ENCODE measurements around the gene TRIM36.
A peak's percentile ranks its signal among the peaks of the same experiment; 100 is the strongest.

Gene TRIM36

DNA sequence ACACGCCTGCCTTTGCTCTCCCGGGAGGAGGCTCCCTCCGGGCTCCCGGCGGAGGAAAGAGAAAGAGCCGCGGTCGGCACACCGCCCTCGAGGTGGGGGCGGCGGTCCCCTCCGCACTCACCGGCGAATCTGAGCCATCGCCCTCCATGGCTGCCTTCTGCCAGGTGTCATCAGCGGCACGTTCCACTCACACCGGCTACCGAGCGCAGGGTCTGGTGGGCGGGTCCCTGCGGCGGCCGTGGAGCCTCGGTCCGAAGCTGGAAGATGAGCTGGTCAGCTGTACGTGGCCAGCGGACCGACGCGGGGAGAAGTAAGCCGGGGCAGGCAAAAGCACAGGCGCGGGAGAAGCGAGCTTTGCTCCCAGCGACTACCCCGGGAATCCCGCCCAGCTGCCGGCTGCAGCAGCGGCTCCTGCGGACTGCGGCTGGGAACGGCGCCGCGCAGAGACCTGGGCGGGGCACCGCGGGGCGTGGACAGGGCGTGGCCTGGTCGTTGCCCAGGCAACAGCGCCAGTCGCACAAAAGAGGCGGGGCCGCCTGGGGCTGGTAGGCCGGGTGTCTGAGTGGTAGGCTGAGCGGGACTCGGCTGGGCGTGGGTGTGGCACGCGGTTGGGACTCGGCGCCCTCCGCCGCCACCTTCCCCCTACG lies at the start of gene TRIM36:
Gene TRIM36 (minus strand): TSS at position 422 of the 647 bp plus-strand sequence. CDS start 274 bp downstream, at position 148.
- DNase-seq (ENCODE audit: low read depth in 2 of 2): peak; percentile 81 to 88

DNA sequence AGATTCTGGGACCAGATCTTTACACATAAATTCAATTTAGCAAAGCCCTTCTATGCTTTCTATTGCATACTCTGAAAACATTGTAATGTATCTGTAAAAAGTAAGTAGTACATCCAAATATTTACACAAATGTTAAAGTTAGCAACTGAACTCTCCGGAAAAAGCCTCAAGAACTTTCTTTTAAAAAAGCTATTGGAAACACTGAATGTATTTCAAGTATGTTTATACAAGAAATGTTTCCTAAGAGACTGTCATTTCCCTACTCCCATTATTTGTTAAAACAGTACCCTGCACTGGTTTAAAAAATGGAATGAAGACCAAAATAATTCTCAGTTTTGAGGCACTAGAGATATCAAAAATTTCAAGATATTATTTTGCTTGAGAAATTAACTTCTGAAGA lies 44.8 kb upstream of the TRIM36 start:
- no peak for DNase-seq (ENCODE audit: low read depth in 2 of 2)

DNA sequence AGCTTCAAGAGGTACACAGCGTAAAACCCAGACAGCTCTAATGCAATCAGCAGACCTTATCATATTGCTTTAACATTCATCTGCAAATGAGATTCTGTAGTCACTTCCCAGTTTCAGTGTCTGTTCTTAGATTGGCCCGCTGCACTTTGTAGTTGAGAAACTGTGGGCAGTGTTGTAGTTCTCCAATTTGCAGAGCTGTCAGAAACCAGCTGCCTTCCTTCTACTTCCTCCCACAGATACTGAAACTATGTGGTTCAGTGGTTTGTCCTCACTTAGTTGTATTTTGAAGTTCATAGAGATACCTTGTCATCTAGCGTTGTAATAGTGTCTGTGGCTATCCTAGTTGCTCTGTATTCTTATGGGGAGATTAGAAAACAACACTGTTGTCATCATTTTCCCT lies 39.6 kb upstream of the TRIM36 start:
- DNase-seq (ENCODE audit: low read depth in 2 of 2): peak; percentile 16 to 40

- no peak for DNase-seq (ENCODE audit: low read depth in 2 of 2)
These were observed 33.2 kb upstream of the TRIM36 start for GRCh38 chr5:115202952-115203351.

DNA sequence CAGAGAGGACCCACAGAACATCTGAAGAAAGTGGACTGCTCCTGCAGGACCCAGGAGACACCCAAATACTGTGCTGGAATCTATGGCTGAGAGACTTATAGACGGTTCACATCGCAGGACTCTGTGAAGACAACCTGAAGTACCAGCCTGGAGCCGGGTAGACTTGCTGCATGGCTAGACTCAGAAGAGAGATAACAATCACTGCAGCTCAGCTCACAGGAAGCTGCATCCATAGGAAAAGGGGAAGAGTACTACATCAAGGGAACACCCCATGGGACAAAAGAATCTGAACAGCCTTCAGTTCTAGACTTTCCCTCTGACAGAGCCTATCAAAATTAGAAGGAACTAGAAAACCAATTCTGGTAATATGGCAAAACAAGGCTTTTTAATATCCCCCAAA lies 26.5 kb upstream of the TRIM36 start:
- DNase-seq (ENCODE audit: low read depth in 2 of 2): no peak

- DNase-seq (ENCODE audit: low read depth in 2 of 2): no peak
These were observed 25.0 kb upstream of the TRIM36 start for GRCh38 chr5:115194676-115195075.

DNA sequence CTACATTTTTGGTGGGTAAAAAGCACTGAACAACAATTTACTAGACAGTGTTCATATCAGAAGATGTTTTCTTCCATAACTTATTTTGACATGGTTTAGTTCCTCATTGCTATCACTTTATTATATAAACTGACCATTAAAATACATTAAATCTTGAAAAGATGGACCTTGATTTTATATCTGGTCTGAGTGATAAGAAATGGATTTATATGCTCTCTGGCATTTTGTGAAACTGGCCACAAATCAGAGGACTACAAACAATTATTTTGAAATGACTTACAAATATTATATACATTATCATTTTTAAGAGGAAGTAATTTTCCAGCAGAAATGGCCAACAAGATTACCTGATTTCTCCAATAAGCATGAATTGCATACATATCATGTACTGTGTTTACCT lies 23.6 kb upstream of the TRIM36 start:
- DNase-seq (ENCODE audit: low read depth in 2 of 2): no peak

- no peak for DNase-seq (ENCODE audit: low read depth in 2 of 2)
These were observed 22.4 kb upstream of the TRIM36 start for GRCh38 chr5:115192098-115192497.

DNA sequence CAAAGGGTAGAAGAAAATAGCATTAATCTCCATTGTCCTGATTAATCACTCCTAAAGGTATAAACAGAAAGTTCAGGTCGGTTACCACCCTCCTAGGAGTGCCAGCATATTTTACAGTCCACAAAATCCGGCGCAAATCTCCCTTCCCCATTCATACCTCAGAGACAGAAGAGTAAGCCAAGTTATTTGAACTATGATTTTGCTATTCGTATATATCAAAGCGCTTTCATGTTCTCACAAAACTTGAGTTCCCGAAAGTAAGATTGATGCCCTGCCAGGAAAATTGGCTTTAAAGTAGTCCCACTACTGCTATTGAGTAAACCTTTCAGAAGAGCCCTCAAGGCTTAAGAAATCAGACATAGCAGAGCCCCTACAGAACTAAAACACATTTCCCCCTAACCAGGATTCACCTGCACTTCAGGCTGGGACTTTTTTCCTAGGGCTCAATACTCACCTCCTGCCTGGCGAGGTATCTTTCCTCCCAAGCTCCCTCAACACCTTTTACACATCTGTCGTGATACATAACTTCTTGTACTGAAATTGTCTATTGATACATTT lies 21.8 kb upstream of the TRIM36 start:
- DNase-seq (ENCODE audit: low read depth in 2 of 2): no peak

DNA sequence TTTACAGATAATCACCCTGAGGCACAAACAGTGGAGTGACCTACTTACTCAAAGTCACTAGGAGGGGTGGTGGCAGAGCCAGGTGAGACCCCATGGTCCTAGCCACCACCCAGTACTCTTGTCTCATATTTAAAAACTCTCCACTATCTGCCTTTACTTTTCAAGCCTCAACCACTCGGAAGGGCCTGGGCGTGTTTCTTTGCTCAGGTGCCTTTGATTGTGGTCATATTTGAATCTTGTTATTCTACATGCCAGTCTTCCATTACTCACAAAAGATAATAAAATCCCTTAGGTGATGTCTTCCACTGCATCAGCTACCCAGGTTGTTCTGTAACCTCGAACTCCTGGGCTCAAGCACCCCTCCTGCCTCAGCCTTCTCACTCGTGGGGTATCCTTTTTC lies 20.7 kb upstream of the TRIM36 start:
- DNase-seq (ENCODE audit: low read depth in 2 of 2): no peak

DNA sequence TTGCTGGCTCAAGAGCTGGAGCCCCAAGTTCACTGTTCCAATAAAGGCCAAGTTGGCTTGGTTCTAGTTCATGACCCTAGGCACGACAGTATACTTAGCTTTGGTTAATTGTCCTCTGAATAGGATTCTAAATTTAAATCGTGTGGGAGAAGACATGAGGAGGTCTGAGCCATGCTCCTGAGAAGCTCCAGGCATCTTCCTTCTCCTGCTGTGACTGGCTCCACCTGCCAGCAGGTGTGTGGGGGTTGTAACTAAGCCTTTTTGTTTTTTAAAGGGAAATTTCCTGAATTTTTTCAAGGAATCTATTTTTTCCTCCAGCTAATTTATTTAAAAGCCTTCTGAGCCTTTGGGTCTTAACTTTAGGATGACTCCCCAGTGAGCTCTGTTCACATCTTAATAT lies 20.2 kb upstream of the TRIM36 start:
- DNase-seq (ENCODE audit: low read depth in 2 of 2): no peak

GRCh38 chr5:115186794-115187193 lies 17.1 kb upstream of the TRIM36 start:
- DNase-seq (ENCODE audit: low read depth in 2 of 2): no peak

DNA sequence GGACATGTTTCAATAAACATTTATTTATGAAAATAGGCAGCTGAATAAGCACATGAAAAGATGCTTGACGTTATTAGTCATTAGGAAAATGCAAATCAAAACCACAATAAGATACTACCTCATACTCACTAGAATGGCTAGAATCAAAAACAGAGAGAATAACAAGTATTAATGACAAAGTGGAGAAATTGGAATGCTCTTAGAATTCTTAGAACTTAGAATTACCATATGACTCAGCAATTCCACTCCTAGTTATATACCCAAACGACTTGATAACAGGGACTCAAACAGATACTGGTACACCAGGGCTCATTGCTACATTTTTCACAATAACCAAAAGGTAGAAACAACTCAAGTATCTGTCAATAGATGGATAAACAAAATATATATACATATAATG lies 15.1 kb upstream of the TRIM36 start:
- no peak for DNase-seq (ENCODE audit: low read depth in 2 of 2)

GRCh38 chr5:115181757-115182156 lies 12.0 kb upstream of the TRIM36 start:
- DNase-seq (ENCODE audit: low read depth in 2 of 2): no peak

DNA sequence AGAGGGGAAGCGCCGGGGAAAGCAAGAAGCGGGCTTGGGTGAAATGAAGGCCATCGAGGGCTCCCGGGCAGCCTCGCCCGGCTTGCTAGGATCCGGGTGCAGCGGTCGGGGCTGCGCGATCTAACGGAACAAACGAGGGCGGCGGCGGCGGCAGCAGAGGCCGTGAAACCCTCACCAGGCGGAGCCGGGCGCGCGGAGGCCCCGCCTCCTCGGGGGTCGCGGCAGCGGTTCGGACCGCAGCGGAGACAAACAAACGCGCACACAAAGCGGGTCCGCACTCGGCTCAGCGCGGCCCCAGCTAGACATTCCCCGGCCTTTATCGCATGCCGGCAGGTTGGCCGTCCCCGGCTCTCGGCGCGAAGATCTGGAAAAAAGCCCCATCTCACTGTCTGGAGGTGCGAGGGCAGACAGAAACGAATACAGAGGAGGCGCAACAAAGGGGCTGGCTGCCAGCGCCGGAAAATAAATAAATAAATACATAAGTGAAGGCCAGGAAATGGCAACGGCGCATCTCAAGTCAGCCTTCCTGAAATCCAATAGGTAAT lies 10.5 kb upstream of the TRIM36 start:
- no peak for DNase-seq (ENCODE audit: low read depth in 2 of 2)

GRCh38 chr5:115179394-115180164 lies 9.9 kb upstream of the TRIM36 start:
- DNase-seq (ENCODE audit: low read depth in 2 of 2): no peak

- DNase-seq (ENCODE audit: low read depth in 2 of 2): no peak
These were observed 9.3 kb upstream of the TRIM36 start for GRCh38 chr5:115179030-115179393.

DNA sequence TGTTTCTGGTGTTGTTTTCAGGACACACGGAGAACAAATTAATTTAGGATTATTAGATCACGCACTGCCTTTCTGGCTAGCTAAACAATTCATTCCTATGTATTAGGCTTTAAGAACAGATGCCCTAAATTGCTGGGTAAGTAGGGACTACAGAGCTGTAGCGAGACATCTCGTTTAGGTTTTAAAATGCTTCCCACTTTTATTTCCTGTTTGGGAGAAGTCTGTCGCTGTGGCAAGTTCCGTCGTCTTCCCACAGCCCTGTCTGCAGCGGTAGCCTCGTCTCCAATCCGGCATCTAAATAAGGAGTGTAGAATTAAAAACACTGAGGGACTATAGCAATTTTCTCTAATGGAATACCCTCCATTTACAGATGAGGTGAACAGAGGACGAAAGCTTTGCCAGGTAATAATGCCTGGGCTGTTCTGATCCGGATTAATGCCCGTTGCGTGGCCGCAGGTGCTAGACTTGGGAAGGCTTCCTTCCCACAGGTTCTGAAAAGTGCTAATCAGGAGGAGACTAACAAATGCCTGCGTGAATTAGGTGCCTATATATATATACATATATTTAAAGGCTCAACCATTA lies 1.3 kb upstream of the TRIM36 start:
- no peak for DNase-seq (ENCODE audit: low read depth in 2 of 2)

GRCh38 chr5:115170134-115170928 lies 623 bp upstream of the TRIM36 start:
- no peak for DNase-seq (ENCODE audit: low read depth in 2 of 2)

GRCh38 chr5:115168829-115169486 lies 750 bp downstream of the TRIM36 start:
- DNase-seq (ENCODE audit: low read depth in 2 of 2): no peak

GRCh38 chr5:115166744-115167393 lies 2.8 kb downstream of the TRIM36 start:
- DNase-seq (ENCODE audit: low read depth in 2 of 2): no peak
